Measurements from ENCODE around the gene CACNA1F.

CACNA1F gene

GRCh38 chrX:49155243-49155899 is 77.8 kb downstream of the CACNA1F start:
- DNase-seq (ENCODE audit: low read depth, low spot score), result peak; percentile 90

All from ELF-1 (cell line).